Measurements from ENCODE around the gene KCTD7.
"Not testable (repeated sequence)": the region's sequence is repeated elsewhere in the genome, so short reads cannot be mapped to it uniquely, and the experiment has no call there.

Gene KCTD7

GRCh38 chr7:66617295-66617694 lies 11.4 kb upstream of the KCTD7 start:
- DNase-seq, result no peak

GRCh38 chr7:66619341-66619948 lies 9.2 kb upstream of the KCTD7 start:
- not testable (repeated sequence) for DNase-seq

GRCh38 chr7:66626331-66626934 lies 2.2 kb upstream of the KCTD7 start:
- no peak for DNase-seq

GRCh38 chr7:66627151-66627681 lies 1.5 kb upstream of the KCTD7 start:
- no peak for DNase-seq

- no peak for DNase-seq
Observed at GRCh38 chr7:66627881-66628360, 760 bp upstream of the KCTD7 start.

- no peak for DNase-seq
Observed at GRCh38 chr7:66629222-66630062, 761 bp downstream of the KCTD7 start.

GRCh38 chr7:66630531-66630930 lies 1.9 kb downstream of the KCTD7 start:
- no peak for DNase-seq

- peak; percentile 29 for DNase-seq
Observed at GRCh38 chr7:66631471-66631870, 2.8 kb downstream of the KCTD7 start.

GRCh38 chr7:66634816-66635215 lies 6.1 kb downstream of the KCTD7 start:
- no peak for DNase-seq

GRCh38 chr7:66635322-66635981 lies 6.8 kb downstream of the KCTD7 start:
- DNase-seq, result not testable (repeated sequence)

- peak; percentile 17 for DNase-seq
Observed at GRCh38 chr7:66635982-66636546, 7.4 kb downstream of the KCTD7 start.

- DNase-seq, result no peak
Observed at GRCh38 chr7:66638309-66639099, 9.8 kb downstream of the KCTD7 start.

- DNase-seq, result no peak
Observed at GRCh38 chr7:66639773-66640172, 11.1 kb downstream of the KCTD7 start.

- DNase-seq, result no peak
Observed at GRCh38 chr7:66640802-66641525, 12.3 kb downstream of the KCTD7 start.

- no peak for DNase-seq
Observed at GRCh38 chr7:66641526-66641871, 12.8 kb downstream of the KCTD7 start.

GRCh38 chr7:66642186-66642585 lies 13.5 kb downstream of the KCTD7 start:
- no peak for DNase-seq

GRCh38 chr7:66642932-66643331 lies 14.3 kb downstream of the KCTD7 start:
- no peak for DNase-seq

- DNase-seq, result no peak
Observed at GRCh38 chr7:66643395-66643794, 14.7 kb downstream of the KCTD7 start.

- DNase-seq, result not testable (repeated sequence)
Observed at GRCh38 chr7:66651026-66651425, 22.3 kb downstream of the KCTD7 start.

GRCh38 chr7:66653719-66654274 lies 25.1 kb downstream of the KCTD7 start:
- not testable (repeated sequence) for DNase-seq
